HCT116 (cell line): ENCODE measurements around the gene GHR. TPM values are rescaled to one million over a fixed set of nuclear protein-coding genes. Genes with fewer than 3 reads are reported as not detected.

Experiments used
- ATAC-seq: fragments of 200-7000 bp; cut with Tn5 transposase; 2 replicates; pipeline ENCODE4 v1.9.1; 2020; ENCODE audit warnings: mild to moderate bottlenecking, moderate library complexity
- BruUV-seq: library from RNA; stranded (reverse); fragments of 400-500 nt; replicated peaks from 2 replicates; lab custom pipeline; 2021; lab: Mats Ljungman, UMichigan
- CTCF ChIA-PET: fragments of 300-600 bp; sonication (Branson Sonifier 250); formaldehyde crosslinking; loops from one replicate; lab custom pipeline; 2021; ENCODE audit warnings: antibody characterized with exemption; lab: Charles Lee
- POLR2A ChIA-PET: fragments of 300-600, 350-600 bp; sonication (Branson Sonifier 250); formaldehyde crosslinking; loops from one replicate; lab custom pipeline; 2021; ENCODE audit warnings: antibody characterized with exemption; lab: Charles Lee
- RAD21 ChIA-PET, 2 experiments: fragments of 300-600 bp; sonication (Branson Sonifier 250); formaldehyde crosslinking; loops; one replicate each; lab custom pipeline; 2023; ENCODE audit warnings: low total read pairs in 2 of 2; ENCODE audit not compliant: uncharacterized antibody in 2 of 2, unreplicated experiment in 2 of 2, low non-redundant PET in 1 of 2; lab: Charles Lee
- DNase-seq: peaks from one replicate; pipeline ENCODE4 v3.0.0-alpha.2; 2010; ENCODE audit warnings: low read depth, low spot score
- H2AFZ ChIP-seq: fragments of 200-600 bp; shearing (Covaris generic), sonication (generic); 2 replicates; pipeline ENCODE4 v1.6.1; 2017; ENCODE audit warnings: low read depth, mixed run types, mixed read lengths, antibody characterized with exemption, low read length; ENCODE audit not compliant: poor library complexity, severe bottlenecking
- H3K27ac ChIP-seq: 2 replicates; pipeline ENCODE4 v1.5.1; 2012; ENCODE audit warnings: low read depth, low read length
- H3K27me3 ChIP-seq: fragments of 200-600 bp; sonication (generic); 2 replicates; pipeline ENCODE4 v1.6.1; 2016; ENCODE audit warnings: mixed run types, low read length, mixed read lengths; ENCODE audit not compliant: insufficient read depth
- H3K36me3 ChIP-seq, 2 experiments: fragments of 200-500 bp in 1 of 2; fragments of 200-600 bp in 1 of 2; sonication (Bioruptor generic) in 1 of 2; sonication (generic) in 1 of 2; 2 replicates each; pipeline versions ENCODE4 v1.5.1 to v1.6.1; 2014 to 2016; ENCODE audit warnings: low read length in 2 of 2, inconsistent platforms in 1 of 2, mixed read lengths in 1 of 2, mixed run types in 1 of 2; ENCODE audit not compliant: insufficient read depth in 2 of 2, control insufficient read depth in 1 of 2
- H3K4me1 ChIP-seq, 2 experiments: fragments of 200-600 bp in 1 of 2; sonication (generic) in 1 of 2; 2 replicates each; pipeline versions ENCODE4 v1.5.1 to v1.6.1; 2012 to 2017; ENCODE audit warnings: low read length in 2 of 2, inconsistent platforms in 1 of 2, mild to moderate bottlenecking in 1 of 2, mixed read lengths in 1 of 2, mixed run types in 1 of 2, moderate library complexity in 1 of 2; ENCODE audit not compliant: insufficient read depth in 2 of 2, control insufficient read depth in 1 of 2
- H3K4me2 ChIP-seq: fragments of 200-600 bp; sonication (generic); 2 replicates; pipeline ENCODE4 v1.6.1; 2017; ENCODE audit warnings: mixed run types, low read length, mixed read lengths
- H3K4me3 ChIP-seq, 2 experiments: fragments of 200-600 bp in 1 of 2; sonication (generic) in 1 of 2; replicated peaks in 1 of 2; 2 replicates each; pipeline ENCODE4 v1.5.1; 2011 to 2016; ENCODE audit warnings: low read length in 2 of 2, control low read depth in 1 of 2, low read depth in 1 of 2, mild to moderate bottlenecking in 1 of 2, mixed read lengths in 1 of 2, mixed run types in 1 of 2
- H3K79me2 ChIP-seq: fragments of 200-600 bp; sonication (generic); 2 replicates; pipeline ENCODE4 v1.6.1; 2017; ENCODE audit warnings: mild to moderate bottlenecking, mixed run types, low read length, moderate library complexity, mixed read lengths; ENCODE audit not compliant: insufficient read depth
- H3K9ac ChIP-seq: fragments of 200-600 bp; sonication (generic); 2 replicates; pipeline ENCODE4 v1.6.1; 2016; ENCODE audit warnings: low read length, mixed read lengths
- H3K9me2 ChIP-seq: fragments of 200-600 bp; sonication (generic), shearing (Covaris generic); 2 replicates; pipeline ENCODE4 v1.6.1; 2017; ENCODE audit warnings: mixed run types, mild to moderate bottlenecking, moderate library complexity; ENCODE audit not compliant: insufficient read depth
- H3K9me3 ChIP-seq, 2 experiments: fragments of 200-500 bp in 1 of 2; fragments of 200-600 bp in 1 of 2; sonication (Bioruptor generic) in 1 of 2; sonication (generic) in 1 of 2; 2 replicates each; pipeline ENCODE4 v1.6.1; 2014 to 2017; ENCODE audit warnings: low read length in 2 of 2, mixed read lengths in 2 of 2, inconsistent platforms in 1 of 2, low read depth in 1 of 2, mild to moderate bottlenecking in 1 of 2, mixed run types in 1 of 2, moderate library complexity in 1 of 2; ENCODE audit not compliant: control insufficient read depth in 1 of 2, insufficient read depth in 1 of 2
- H4K20me1 ChIP-seq: fragments of 200-600 bp; sonication (generic), shearing (Covaris generic); 2 replicates; pipeline ENCODE4 v1.6.1; 2017; ENCODE audit warnings: mixed run types, mild to moderate bottlenecking, moderate library complexity; ENCODE audit not compliant: insufficient read depth
- CEBPB ChIP-seq: IDR thresholded peaks from 2 replicates; pipeline ENCODE4 v1.6.1; 2012; ENCODE audit warnings: low read depth
- FOSL1 ChIP-seq: IDR thresholded peaks from 2 replicates; pipeline ENCODE4 v1.6.1; 2012; ENCODE audit warnings: low read depth
- POLR2A ChIP-seq: IDR thresholded peaks from 2 replicates; pipeline ENCODE4 v1.7.0; 2011; ENCODE audit warnings: borderline replicate concordance; ENCODE audit not compliant: insufficient read depth, insufficient read length; ENCODE audit errors: extremely low read depth
- POLR2AphosphoS5 ChIP-seq: IDR thresholded peaks from 2 replicates; pipeline ENCODE4 v1.6.1; 2011; ENCODE audit warnings: mild to moderate bottlenecking, low read depth, low read length, moderate library complexity
- SIN3A ChIP-seq: IDR thresholded peaks from 2 replicates; pipeline ENCODE4 v1.6.1; 2012; ENCODE audit warnings: low read depth
- YY1 ChIP-seq: IDR thresholded peaks from 2 replicates; pipeline ENCODE4 v1.6.1; 2011; ENCODE audit warnings: low read length, low read depth, moderate library complexity, mild to moderate bottlenecking; ENCODE audit not compliant: insufficient replicate concordance; ENCODE audit errors: extremely low read depth
- ZFX ChIP-seq: fragments of 450-650 bp; IDR thresholded peaks from 2 replicates; pipeline ENCODE4 v1.6.1; 2017
- intact Hi-C: fragments of 100-400 bp; cut with micrococcal nuclease; formaldehyde crosslinking; loops from 2 replicates; pipeline ENCODE4 v1.10.0; 2022
- total RNA-seq: library from RNA; stranded (reverse); gene quantifications from one replicate; pipeline ENCODE4 v1.2.1, GENCODE V29; 2021; ENCODE audit not compliant: unreplicated experiment
- TF ChIP-seq, protein P1 (sequence below): IDR thresholded peaks from 2 replicates; pipeline ENCODE4 v1.6.1; 2012

Gene GHR
- total RNA-seq, 1 experiment from 2014 or later: not detected

DNA sequence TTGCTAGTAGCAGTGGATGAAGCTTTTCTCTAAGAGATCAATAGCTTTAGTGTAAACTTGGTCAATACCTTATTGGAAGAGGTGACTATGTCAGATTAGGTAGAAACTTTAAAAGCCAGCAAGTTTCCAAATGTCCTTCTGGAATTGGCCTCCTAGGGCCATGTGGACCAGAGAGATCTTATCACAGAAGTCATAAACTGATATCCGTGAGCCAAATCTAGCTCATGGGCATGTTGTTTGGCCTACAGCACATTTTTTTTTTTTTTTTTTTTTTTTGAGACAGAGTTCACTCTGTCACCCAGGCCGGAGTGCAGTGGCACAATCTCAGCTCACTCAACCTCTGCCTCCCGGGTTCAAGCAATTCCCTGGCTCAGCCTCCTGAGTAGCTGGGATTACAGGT lies 175.9 kb downstream of the GHR start:
- no peak for ATAC-seq
- H3K4me2 ChIP-seq: no peak overlapping the region
- POLR2A ChIA-PET: no interaction called here
- no peaks in the 10 kb centered on the region for H3K36me3 ChIP-seq
- BruUV-seq: no TSS peak
- no peak overlapping the region for H3K27ac ChIP-seq
- H3K79me2 ChIP-seq: no peaks in the 10 kb centered on the region
- H3K9me2 ChIP-seq: no peaks in the 10 kb centered on the region
- H3K9me3 ChIP-seq: no peaks in the 10 kb centered on the region
- H3K4me1 ChIP-seq: no peaks in the 10 kb centered on the region
- TF ChIP-seq POLR2AphosphoS5: no peak
- TF ChIP-seq, protein P1, sequence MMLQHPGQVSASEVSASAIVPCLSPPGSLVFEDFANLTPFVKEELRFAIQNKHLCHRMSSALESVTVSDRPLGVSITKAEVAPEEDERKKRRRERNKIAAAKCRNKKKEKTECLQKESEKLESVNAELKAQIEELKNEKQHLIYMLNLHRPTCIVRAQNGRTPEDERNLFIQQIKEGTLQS: no peak
- TF ChIP-seq, all 23 proteins: peak for 0
- ChIA-PET CTCF (no interaction called here), RAD21 (no interaction called here)
- H3K4me3 ChIP-seq: no peak overlapping the region
- no peak for DNase-seq
- H2AFZ ChIP-seq: no peak overlapping the region
- H3K27me3 ChIP-seq: peaks cover 13% of the 10 kb centered on the region; the same call in 1 of the 2 replicates
- intact Hi-C loops: no loop called here
- no peak overlapping the region for H3K9ac ChIP-seq
- H4K20me1 ChIP-seq: no peaks in the 10 kb centered on the region

- no peaks in the 10 kb centered on the region for H3K79me2 ChIP-seq
- no peaks in the 10 kb centered on the region for H3K9me3 ChIP-seq
- H2AFZ ChIP-seq: no peak overlapping the region
- H3K27ac ChIP-seq: no peak overlapping the region
- RAD21 ChIA-PET: no interaction called here
- DNase-seq (no peak), ATAC-seq (no peak)
- intact Hi-C loops: no loop called here
- POLR2A ChIA-PET: no interaction called here
- no peaks in the 10 kb centered on the region for H3K36me3 ChIP-seq
- no peaks in the 10 kb centered on the region for H3K9me2 ChIP-seq
- H4K20me1 ChIP-seq: no peaks in the 10 kb centered on the region
- CTCF ChIA-PET: interaction anchor here (1.3 kb wide), 1 partner anchor 17 kb away, joined by 5 read pairs; no protein-coding TSS in a partner anchor
- TF ChIP-seq ZFX: no peak
- TF ChIP-seq CEBPB: no peak
- no peak for TF ChIP-seq POLR2A
- TF ChIP-seq SIN3A: no peak
- TF ChIP-seq FOSL1: no peak
- no peak for TF ChIP-seq YY1
- H3K9ac ChIP-seq: no peak overlapping the region
- H3K4me2 ChIP-seq: no peak overlapping the region
- H3K4me1 ChIP-seq: no peaks in the 10 kb centered on the region
- H3K27me3 ChIP-seq: peaks cover 18% of the 10 kb centered on the region; the same call in 1 of the 2 replicates
- H3K4me3 ChIP-seq: no peak overlapping the region
- BruUV-seq: no TSS peak
Observed at GRCh38 chr5:42600441-42600840, 177.2 kb downstream of the GHR start.
